GM18907 (cell line): ENCODE measurements around the gene TRIM24.
A peak's percentile ranks its signal among the peaks of the same experiment; 100 is the strongest.
"Not testable (repeated sequence)": the region's sequence is repeated elsewhere in the genome, so short reads cannot be mapped to it uniquely, and the experiment has no call there.

ENCODE experiments used
- ATAC-seq: cut with Tn5 transposase; IDR thresholded peaks from one replicate; pipeline ENCODE4 v1.9.1; 2021; ENCODE audit warnings: mild to moderate bottlenecking, moderate library complexity; ENCODE audit not compliant: unreplicated experiment

TRIM24 gene

DNA sequence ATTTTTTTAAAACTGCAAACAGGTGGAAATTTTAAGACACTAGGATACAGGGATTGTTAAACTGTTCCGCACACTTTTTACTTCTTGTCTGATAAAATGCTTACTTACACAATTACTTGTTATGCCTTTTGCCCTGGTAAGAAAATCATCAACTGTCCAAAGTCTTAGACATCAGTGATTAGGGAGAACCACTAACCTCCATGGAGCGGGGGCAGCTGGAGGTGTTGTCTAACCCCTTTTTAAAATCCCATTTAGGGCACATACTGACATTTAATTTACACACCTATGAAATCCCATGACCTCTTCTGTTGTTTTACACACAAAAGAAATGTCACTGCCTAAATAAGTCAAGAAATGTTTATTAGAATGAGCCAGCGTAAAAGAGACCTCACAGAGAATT lies 65.7 kb downstream of the TRIM24 start:
- ATAC-seq, result no peak

DNA sequence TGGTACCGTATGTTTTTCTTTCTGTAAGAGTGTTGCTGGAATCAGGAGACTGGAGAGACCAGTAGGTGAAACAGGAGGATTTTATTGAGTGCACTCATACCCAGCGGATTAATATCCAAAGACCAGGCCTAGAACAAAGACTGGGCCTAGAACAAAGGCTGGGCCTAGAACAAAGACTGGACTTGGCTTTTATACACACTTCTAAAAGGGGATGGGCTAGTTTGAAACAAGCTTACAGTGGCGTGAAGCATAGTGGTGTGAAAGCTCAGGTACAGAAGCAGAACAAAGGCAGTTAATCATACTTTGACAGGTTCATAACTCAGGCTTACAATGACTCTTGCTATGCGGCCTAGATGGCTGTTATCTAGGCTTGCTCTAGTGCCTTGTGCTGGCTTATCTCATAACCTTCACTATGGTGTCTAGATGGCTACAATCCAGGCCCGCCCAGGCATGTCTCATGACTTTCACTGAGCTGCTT lies 67.7 kb downstream of the TRIM24 start:
- no peak for ATAC-seq

- not testable (repeated sequence) for ATAC-seq
Measured at GRCh38 chr7:138536833-138537232, 76.8 kb downstream of the TRIM24 start.

DNA sequence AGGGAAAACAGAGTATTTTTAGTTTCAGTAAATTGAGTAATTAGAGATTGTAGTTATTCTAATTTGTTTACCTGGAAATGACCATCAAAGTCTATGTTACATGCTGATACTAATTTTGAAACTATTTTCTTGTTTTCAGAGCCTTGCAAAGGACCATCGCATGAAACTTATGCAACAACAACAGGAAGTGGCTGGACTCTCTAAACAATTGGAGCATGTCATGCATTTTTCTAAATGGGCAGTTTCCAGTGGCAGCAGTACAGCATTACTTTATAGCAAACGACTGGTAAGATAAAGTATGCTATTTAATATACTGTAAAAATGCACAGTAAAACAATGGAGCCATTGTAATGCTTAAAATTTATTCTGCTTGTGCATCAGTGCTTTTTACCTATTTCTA lies 78.5 kb downstream of the TRIM24 start:
- ATAC-seq, result no peak

DNA sequence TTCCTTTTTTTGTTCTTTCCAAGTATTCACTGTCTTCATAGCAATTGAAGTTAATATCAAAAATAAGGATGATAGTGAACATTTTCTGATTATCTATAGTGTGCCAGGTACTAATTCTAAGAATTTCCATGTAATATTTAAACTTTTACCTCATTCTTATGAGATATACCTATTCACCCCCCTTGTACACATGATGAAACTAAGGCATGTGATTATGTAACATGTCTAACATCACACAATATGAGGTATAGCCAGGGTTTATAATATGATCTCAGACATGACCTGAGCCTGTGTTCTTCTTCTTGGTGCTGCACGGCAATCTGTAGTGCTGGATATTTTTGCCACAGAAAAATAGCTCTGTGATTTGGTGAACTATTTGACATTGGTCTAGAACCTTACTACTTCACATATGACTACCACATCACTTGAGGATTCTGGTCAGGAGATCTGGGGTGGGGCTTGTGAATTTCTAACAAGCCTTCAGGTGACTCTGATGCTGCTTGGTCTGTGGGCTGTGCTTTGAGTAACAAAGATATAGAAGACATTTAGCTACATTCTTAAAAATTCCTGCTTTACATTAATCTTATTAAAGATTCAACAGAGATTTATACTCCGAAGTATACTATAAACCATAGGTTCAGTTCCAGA lies 79.1 kb downstream of the TRIM24 start:
- no peak for ATAC-seq

- peak; percentile 95 for ATAC-seq
Measured at GRCh38 chr7:138542183-138542582, 82.1 kb downstream of the TRIM24 start.

GRCh38 chr7:138543739-138544138 lies 83.7 kb downstream of the TRIM24 start:
- ATAC-seq, result no peak

DNA sequence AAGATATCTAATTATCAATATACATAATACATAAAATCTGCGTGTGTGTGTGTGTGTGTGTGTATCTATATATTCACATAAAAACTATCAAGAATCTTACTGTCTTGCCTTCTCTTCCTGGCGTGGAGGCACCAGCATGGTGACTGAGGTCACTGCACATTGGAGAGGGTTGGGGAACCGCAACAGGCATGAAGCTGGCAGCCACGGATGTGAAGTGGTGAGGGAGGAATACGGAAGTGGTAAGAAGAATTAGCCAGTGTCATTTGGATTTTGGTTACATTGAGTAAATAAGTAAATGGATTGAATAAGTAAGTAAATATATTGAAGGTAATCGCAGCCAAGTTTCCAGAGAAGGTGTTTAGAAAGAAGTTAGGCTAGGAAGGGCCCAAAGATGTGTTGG lies 85.1 kb downstream of the TRIM24 start:
- no peak for ATAC-seq

- ATAC-seq, result no peak
Measured at GRCh38 chr7:138546064-138546619, 86.1 kb downstream of the TRIM24 start.

DNA sequence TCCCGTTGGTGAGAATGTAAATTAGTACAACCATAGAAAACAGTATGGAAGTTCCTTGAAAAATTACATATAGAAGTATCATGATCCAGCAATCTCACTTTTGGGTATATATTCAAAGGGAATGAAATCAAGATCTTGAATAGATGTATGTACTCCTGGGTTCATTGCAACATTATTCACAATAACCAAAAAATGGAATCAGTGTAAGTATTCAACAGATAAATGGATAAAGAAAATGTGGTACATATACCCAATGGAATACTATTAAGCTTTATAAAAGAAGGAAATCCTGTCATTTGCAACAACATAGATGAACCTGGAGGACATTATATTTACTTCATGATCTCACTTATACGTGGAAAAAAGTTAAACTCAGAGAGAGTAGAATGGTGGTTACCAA lies 86.8 kb downstream of the TRIM24 start:
- no peak for ATAC-seq

- no peak for ATAC-seq
Measured at GRCh38 chr7:138549082-138549481, 89.0 kb downstream of the TRIM24 start.

DNA sequence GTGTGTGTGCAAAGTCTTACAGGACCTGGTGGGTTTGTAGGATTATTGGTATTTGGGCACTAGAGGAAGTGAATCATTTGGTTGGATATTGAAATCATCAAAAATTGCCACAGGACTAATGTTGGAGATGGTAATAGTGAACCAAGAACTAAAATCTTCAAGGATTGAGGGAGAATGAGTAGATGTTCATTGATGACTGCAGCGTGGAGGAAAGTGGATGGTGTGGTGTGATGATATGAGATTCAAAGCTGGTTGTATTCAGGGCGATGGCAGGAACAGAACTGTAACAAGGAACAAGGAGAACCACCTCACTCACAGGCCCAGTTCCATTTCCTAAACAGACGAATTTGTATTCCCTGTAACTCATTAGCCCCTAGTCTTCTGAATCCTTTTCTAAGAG lies 90.3 kb downstream of the TRIM24 start:
- ATAC-seq, result no peak

- ATAC-seq, result no peak
Measured at GRCh38 chr7:138551102-138551501, 91.0 kb downstream of the TRIM24 start.

- no peak for ATAC-seq
Measured at GRCh38 chr7:138553805-138554204, 93.7 kb downstream of the TRIM24 start.

DNA sequence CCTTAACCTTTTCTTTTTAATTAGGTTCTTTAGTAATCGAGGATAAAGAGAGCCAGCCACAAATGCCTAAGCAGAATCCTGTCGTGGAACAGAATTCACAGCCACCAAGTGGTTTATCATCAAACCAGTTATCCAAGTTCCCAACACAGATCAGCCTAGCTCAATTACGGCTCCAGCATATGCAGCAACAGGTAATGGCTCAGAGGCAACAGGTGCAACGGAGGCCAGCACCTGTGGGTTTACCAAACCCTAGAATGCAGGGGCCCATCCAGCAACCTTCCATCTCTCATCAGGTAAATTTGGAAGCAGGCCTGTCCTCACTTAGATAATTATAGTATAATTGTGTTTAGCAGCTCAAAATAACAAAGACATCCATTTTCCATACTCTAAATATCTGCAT lies 94.6 kb downstream of the TRIM24 start:
- ATAC-seq, result no peak

DNA sequence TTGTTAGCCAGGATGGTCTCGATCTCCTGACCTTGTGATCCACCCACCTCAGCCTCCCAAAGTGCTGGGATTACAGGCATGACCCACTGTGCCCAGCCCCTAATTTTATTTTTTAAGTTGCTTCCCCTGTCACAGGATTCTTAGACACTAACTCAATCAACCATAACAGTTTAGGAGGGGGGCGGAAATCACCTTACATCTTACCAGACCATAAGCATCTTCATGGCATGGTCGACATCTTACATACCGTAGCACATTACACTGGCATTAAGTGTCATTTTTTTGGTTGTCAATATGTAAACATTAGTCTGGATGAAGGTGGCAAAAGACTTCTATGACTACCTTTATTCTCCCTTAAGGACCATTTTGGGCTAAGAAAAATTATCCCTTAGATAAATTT lies 95.6 kb downstream of the TRIM24 start:
- ATAC-seq, result no peak

DNA sequence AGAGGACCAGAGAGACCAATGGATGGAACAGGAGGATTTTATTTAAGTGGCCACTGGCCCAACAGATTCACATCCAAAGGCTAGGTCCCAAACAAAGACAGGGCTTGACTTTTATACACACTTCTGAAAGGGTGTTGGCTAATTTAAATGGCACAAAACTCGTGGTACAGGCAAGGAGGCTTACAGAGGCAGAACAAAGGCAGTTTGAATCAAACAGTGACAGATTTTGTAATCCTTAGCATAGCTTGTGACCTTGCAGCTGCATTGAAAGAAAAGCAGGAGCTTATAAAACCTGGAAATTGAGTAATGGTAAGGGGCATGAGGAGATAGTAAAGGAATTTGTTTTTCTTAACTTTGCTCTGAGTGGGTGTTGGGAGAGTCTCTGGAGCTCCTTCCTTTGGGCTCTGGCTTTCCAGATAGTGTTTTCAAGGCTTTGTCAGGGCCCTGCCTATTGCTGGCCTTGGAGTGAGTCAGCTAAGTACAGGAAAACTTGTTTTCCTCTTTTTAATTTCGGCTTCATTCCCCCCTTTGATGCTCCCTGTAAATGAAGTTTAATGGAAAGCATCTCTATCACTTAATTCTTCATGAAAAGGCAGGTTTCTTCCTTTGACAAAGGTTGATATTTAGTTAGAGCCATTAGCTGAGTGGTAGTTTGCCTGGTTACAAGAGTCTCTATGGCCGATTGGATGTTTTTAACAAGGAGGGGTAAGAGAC lies 96.9 kb downstream of the TRIM24 start:
- ATAC-seq, result no peak

- no peak for ATAC-seq
Measured at GRCh38 chr7:138559448-138559847, 99.4 kb downstream of the TRIM24 start.

DNA sequence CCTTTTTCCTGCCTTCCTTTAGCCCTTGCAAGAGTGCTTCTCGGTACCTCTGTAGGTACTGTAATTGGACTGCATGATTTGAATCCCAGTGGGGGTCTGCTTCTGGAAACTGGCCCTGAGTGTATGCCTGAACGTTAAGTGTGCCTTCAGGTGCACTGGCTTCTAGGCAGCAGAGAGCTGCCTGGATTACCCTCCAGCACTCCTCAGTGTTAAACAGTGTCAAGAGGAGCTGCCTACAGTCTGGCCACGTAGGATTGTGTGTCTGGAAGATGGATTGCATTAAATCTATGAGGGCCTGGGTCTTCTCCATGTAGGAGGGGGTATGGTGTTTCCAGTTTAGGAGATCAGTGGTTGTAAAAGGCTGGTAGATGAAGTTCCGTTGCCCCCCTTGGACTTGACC lies 103.7 kb downstream of the TRIM24 start:
- no peak for ATAC-seq

- ATAC-seq, result no peak
Measured at GRCh38 chr7:138564365-138564764, 104.3 kb downstream of the TRIM24 start.

GRCh38 chr7:138565071-138565450 lies 105.0 kb downstream of the TRIM24 start:
- ATAC-seq, result no peak

DNA sequence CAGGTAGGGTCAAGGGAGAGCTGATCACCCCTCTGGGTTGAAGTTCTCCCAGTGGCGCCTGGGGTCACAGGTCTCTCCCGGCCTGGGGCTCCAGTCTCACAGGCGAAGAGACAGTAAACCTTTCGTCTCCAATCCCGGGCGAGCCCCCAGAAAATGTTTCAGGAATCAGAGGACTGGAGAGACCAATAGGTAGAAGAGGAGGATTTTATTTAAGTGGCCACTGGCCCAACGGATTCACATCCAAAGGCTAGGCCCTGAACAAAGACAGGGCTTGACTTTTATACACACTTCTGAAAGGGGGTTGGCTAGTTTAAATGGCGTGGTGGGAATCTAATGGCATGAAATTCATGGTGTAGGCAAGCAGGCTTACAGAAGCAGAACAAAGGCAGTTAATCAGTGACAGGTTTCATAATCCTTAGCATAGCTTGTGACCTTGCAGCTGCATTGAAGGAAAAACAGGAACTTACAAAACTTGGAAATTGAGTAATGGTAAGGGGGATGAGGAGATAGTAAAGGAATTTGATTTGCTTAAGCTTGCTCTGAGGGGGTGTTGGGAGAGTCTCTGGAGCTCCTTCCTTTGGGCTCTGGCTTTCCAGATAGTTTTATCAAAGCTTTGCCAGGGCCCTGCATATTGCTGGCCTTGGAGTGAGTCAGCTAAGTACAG lies 105.5 kb downstream of the TRIM24 start:
- no peak for ATAC-seq
